Measurements from ENCODE around the gene G2E3. TPM values are rescaled to one million over a fixed set of nuclear protein-coding genes. Genes with fewer than 3 reads are reported as not detected.

Gene G2E3
- total and polyA plus RNA-seq, 2 of the 13 experiments (the other 11 are each of a cell fraction or from before 2014, with no cell fraction given) = 22.8 to 63.0 TPM

DNA sequence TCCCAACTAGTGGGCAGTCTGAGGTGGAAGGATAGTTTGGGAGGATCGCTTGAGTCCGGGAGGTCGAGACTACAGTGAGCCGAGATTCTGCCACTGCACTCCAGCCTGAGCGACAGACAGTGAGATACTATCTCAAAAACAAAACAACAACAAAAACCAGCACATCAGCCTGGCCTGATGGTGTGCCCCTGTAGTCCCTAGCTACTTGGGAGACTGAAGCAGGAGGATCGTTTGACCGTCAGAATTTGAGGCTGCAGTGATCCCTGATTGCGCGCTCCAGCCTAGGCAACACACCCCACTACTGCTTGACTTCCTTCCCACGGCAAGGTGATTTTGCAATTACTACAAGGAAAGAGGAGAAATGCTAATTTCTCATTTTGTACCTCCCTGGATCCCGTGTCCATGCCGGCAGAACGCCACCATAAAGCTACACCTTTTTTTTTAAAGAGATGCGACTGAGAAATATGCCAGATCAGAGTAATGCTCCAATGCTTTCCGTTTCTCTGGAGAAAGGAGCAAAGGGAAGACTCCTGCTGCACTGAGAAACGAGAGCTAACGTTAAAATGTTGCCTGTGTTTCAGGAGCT, 62.5 kb downstream of the G2E3 start (continued):
- TF ChIP-seq, protein P1, sequence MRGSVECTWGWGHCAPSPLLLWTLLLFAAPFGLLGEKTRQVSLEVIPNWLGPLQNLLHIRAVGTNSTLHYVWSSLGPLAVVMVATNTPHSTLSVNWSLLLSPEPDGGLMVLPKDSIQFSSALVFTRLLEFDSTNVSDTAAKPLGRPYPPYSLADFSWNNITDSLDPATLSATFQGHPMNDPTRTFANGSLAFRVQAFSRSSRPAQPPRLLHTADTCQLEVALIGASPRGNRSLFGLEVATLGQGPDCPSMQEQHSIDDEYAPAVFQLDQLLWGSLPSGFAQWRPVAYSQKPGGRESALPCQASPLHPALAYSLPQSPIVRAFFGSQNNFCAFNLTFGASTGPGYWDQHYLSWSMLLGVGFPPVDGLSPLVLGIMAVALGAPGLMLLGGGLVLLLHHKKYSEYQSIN (CRISPR knock-in tag; IDR thresholded peaks at IDR 0.05; ENCODE audit: borderline replicate concordance) = 0 out of 2 replicates have a peak, but pooled peaks have one; percentile 47
- peak; percentile 6; the same call in 1 of the 2 replicates for TF ChIP-seq SMAD1 (CRISPR knock-in tag; IDR thresholded peaks at IDR 0.05; ENCODE audit: borderline replicate concordance, low read depth)
- no peak for TF ChIP-seq TFE3 (CRISPR knock-in tag; IDR thresholded peaks at IDR 0.05)
- TF ChIP-seq ZBTB33 (CRISPR knock-in tag; IDR thresholded peaks at IDR 0.05) = no peak
- peak; percentile 46; the same call in 1 of the 2 replicates for TF ChIP-seq GZF1 (CRISPR knock-in tag; IDR thresholded peaks at IDR 0.05)
- TF ChIP-seq CHD4 (IDR thresholded peaks at IDR 0.05; ENCODE audit: borderline replicate concordance, low read length) = no peak
- no peak for TF ChIP-seq NCOA5 (CRISPR knock-in tag; IDR thresholded peaks at IDR 0.05)
- TF ChIP-seq NBN (conservative IDR thresholded peaks at IDR 0.05) = no peak
- no peak for TF ChIP-seq ZNF776 (CRISPR knock-in tag; IDR thresholded peaks at IDR 0.05)
- TF ChIP-seq ZNF598 (CRISPR knock-in tag; IDR thresholded peaks at IDR 0.05; ENCODE audit: borderline replicate concordance) = no peak; the same call in 1 of the 2 replicates
- no peak for TF ChIP-seq CEBPZ (IDR thresholded peaks at IDR 0.05; ENCODE audit: low read length)
- 0 out of 2 replicates have a peak, but pooled peaks have one; percentile 15 for TF ChIP-seq HOXA7 (CRISPR knock-in tag; IDR thresholded peaks at IDR 0.05)
- TF ChIP-seq CENPBD1 (CRISPR knock-in tag; IDR thresholded peaks at IDR 0.05; ENCODE audit: borderline replicate concordance, low read depth) = no peak
- no peak for TF ChIP-seq ZNF720 (CRISPR knock-in tag; IDR thresholded peaks at IDR 0.05)
- no peak for TF ChIP-seq SRY (CRISPR knock-in tag; IDR thresholded peaks at IDR 0.05)
- peak; percentile 72 for TF ChIP-seq PAF1 (CRISPR knock-in tag; IDR thresholded peaks at IDR 0.05)
- no peak; the same call in 1 of the 2 replicates for TF ChIP-seq ZKSCAN1 (IDR thresholded peaks at IDR 0.05; ENCODE audit: low read length)
- no peak for TF ChIP-seq YY1 (IDR thresholded peaks at IDR 0.05; ENCODE audit: insufficient read depth, insufficient replicate concordance, low read depth, low read length)
- TF ChIP-seq ZNF790 (CRISPR knock-in tag; IDR thresholded peaks at IDR 0.05; ENCODE audit: borderline replicate concordance) = no peak
- no peak; the same call in 1 of the 2 replicates for TF ChIP-seq ZNF234 (CRISPR knock-in tag; conservative IDR thresholded peaks at IDR 0.05)
- no peak for TF ChIP-seq EEA1 (CRISPR knock-in tag; IDR thresholded peaks at IDR 0.05; ENCODE audit: borderline replicate concordance)
- no peak for TF ChIP-seq ZNF432 (CRISPR knock-in tag; IDR thresholded peaks at IDR 0.05; ENCODE audit: borderline replicate concordance)
